ENCODE measurements around the gene COL4A1. TPM values are rescaled to one million over a fixed set of nuclear protein-coding genes. Genes with fewer than 3 reads are reported as not detected.

Gene COL4A1
- total and polyA plus RNA-seq, 2 donors from 2014 or later: 53.0 to 218 TPM

GRCh38 chr13:110136660-110137585 lies 170.0 kb downstream of the COL4A1 start:
- Histone ChIP-seq H3K4me1 (ENCODE audit: control insufficient read depth in 2 of 3, insufficient read depth in 2 of 3, low read depth in 1 of 3, low read length in 3 of 3) (peaks cover 0 to 9% (median 7%) of the 10 kb centered on the region in 3 donors), H3K27me3 (ENCODE audit: control insufficient read depth, insufficient read depth, low read length) (no peaks in the 10 kb centered on the region), H3K4me3 (ENCODE audit: low read length in 3 of 3) (no peak overlapping the region), H3K9me3 (ENCODE audit: control insufficient read depth in 2 of 3, insufficient read depth in 1 of 3, low read length in 3 of 3) (no peaks in the 10 kb centered on the region), H3K9ac (ENCODE audit: low read length in 3 of 3) (peak overlapping the region in 1 of 3 donors; percentile 14), H3K36me3 (ENCODE audit: control insufficient read depth in 2 of 3, insufficient read depth in 3 of 3, low read length in 3 of 3) (no peaks in the 10 kb centered on the region), H3K27ac (ENCODE audit: low read depth in 2 of 2, low read length in 2 of 2) (no peak overlapping the region)
- FAIRE-seq (no peak), DNase-seq (no peak)
- TF ChIP-seq, protein P1, sequence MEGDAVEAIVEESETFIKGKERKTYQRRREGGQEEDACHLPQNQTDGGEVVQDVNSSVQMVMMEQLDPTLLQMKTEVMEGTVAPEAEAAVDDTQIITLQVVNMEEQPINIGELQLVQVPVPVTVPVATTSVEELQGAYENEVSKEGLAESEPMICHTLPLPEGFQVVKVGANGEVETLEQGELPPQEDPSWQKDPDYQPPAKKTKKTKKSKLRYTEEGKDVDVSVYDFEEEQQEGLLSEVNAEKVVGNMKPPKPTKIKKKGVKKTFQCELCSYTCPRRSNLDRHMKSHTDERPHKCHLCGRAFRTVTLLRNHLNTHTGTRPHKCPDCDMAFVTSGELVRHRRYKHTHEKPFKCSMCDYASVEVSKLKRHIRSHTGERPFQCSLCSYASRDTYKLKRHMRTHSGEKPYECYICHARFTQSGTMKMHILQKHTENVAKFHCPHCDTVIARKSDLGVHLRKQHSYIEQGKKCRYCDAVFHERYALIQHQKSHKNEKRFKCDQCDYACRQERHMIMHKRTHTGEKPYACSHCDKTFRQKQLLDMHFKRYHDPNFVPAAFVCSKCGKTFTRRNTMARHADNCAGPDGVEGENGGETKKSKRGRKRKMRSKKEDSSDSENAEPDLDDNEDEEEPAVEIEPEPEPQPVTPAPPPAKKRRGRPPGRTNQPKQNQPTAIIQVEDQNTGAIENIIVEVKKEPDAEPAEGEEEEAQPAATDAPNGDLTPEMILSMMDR (IDR thresholded peaks at IDR 0.05; ENCODE audit: borderline replicate concordance, extremely low read depth, insufficient read depth): no peak
- intact Hi-C loops (cut with DNase I): no loop called here

GRCh38 chr13:110135977-110136597 lies 170.9 kb downstream of the COL4A1 start:
- Histone ChIP-seq H3K4me1 (ENCODE audit: control insufficient read depth in 2 of 3, insufficient read depth in 2 of 3, low read depth in 1 of 3, low read length in 3 of 3) (peaks cover 0 to 9% (median 7%) of the 10 kb centered on the region in 3 donors), H3K9ac (ENCODE audit: low read length in 3 of 3) (no peak overlapping the region), H3K36me3 (ENCODE audit: control insufficient read depth in 2 of 3, insufficient read depth in 3 of 3, low read length in 3 of 3) (no peaks in the 10 kb centered on the region), H3K27me3 (ENCODE audit: control insufficient read depth, insufficient read depth, low read length) (no peaks in the 10 kb centered on the region), H3K27ac (ENCODE audit: low read depth in 2 of 2, low read length in 2 of 2) (no peak overlapping the region), H3K4me3 (ENCODE audit: low read length in 3 of 3) (no peak overlapping the region), H3K9me3 (ENCODE audit: control insufficient read depth in 2 of 3, insufficient read depth in 1 of 3, low read length in 3 of 3) (no peaks in the 10 kb centered on the region)
- intact Hi-C loops (cut with DNase I): no loop called here
- FAIRE-seq (no peak), DNase-seq (no peak)
- TF ChIP-seq, protein P1 (IDR thresholded peaks at IDR 0.05; ENCODE audit: borderline replicate concordance, extremely low read depth, insufficient read depth): no peak

GRCh38 chr13:110134801-110135200 lies 172.2 kb downstream of the COL4A1 start:
- TF ChIP-seq, protein P1 (IDR thresholded peaks at IDR 0.05; ENCODE audit: borderline replicate concordance, extremely low read depth, insufficient read depth): no peak
- Histone ChIP-seq H3K9me3 (ENCODE audit: control insufficient read depth in 2 of 3, insufficient read depth in 1 of 3, low read length in 3 of 3) (no peaks in the 10 kb centered on the region), H3K9ac (ENCODE audit: low read length in 3 of 3) (no peak overlapping the region), H3K27ac (ENCODE audit: low read depth in 2 of 2, low read length in 2 of 2) (no peak overlapping the region), H3K4me3 (ENCODE audit: low read length in 3 of 3) (no peak overlapping the region), H3K36me3 (ENCODE audit: control insufficient read depth in 2 of 3, insufficient read depth in 3 of 3, low read length in 3 of 3) (no peaks in the 10 kb centered on the region), H3K4me1 (ENCODE audit: control insufficient read depth in 2 of 3, insufficient read depth in 2 of 3, low read depth in 1 of 3, low read length in 3 of 3) (peaks cover 0 to 9% (median 7%) of the 10 kb centered on the region in 3 donors), H3K27me3 (ENCODE audit: control insufficient read depth, insufficient read depth, low read length) (no peaks in the 10 kb centered on the region)
- no peak for FAIRE-seq
- peak in 3 of 5 donors; percentile 47 to 73 (median 66) for DNase-seq
- intact Hi-C loops (cut with DNase I): no loop called here
